MM.1S (cell line): Measurements from ENCODE around the gene TPT1.

Experiments
- DNase-seq: peaks from one replicate; pipeline ENCODE4 v3.0.0-alpha.2; 2015
- H2AFZ ChIP-seq: fragments of 300-600 bp; sonication (generic); 2 replicates; pipeline ENCODE4 v1.6.0; 2016; ENCODE audit warnings: antibody characterized with exemption, low read length
- H3F3A ChIP-seq: fragments of 300-600 bp; sonication (generic); 2 replicates; pipeline ENCODE4 v1.6.1; 2016; ENCODE audit warnings: mild to moderate bottlenecking, antibody characterized with exemption, low read length, moderate library complexity, mixed read lengths; ENCODE audit not compliant: insufficient read depth
- H3K27ac ChIP-seq: fragments of 300-600 bp; sonication (generic); 2 replicates; pipeline ENCODE4 v1.5.1; 2016; ENCODE audit warnings: mild to moderate bottlenecking, low read length
- H3K27me3 ChIP-seq: fragments of 300-600 bp; sonication (generic); replicated peaks from 2 replicates; pipeline ENCODE4 v1.6.0; 2016; ENCODE audit warnings: low read length; ENCODE audit not compliant: insufficient read depth
- H3K36me3 ChIP-seq: fragments of 300-600 bp; sonication (generic); replicated peaks from 2 replicates; pipeline ENCODE4 v1.6.1; 2016; ENCODE audit warnings: mild to moderate bottlenecking, low read length, mixed read lengths; ENCODE audit not compliant: insufficient read depth
- H3K4me1 ChIP-seq: fragments of 300-600 bp; sonication (generic); 2 replicates; pipeline ENCODE4 v1.6.1; 2016; ENCODE audit warnings: low read length, mixed read lengths
- H3K4me2 ChIP-seq: fragments of 300-600 bp; sonication (generic); 2 replicates; pipeline ENCODE4 v1.6.0; 2016; ENCODE audit warnings: low read depth, low read length
- H3K4me3 ChIP-seq: fragments of 300-600 bp; sonication (generic); 2 replicates; pipeline ENCODE4 v1.5.1; 2016; ENCODE audit warnings: low read length, mixed read lengths
- H3K79me2 ChIP-seq: fragments of 300-600 bp; sonication (generic); 2 replicates; pipeline ENCODE4 v1.6.1; 2016; ENCODE audit warnings: mixed run types, low read length, mixed read lengths
- H3K9ac ChIP-seq: fragments of 300-600 bp; sonication (generic); 2 replicates; pipeline ENCODE4 v1.6.1; 2016; ENCODE audit warnings: low read length, mixed read lengths
- H3K9me2 ChIP-seq: fragments of 300-600 bp; sonication (generic); replicated peaks from 2 replicates; pipeline ENCODE4 v1.6.1; 2016; ENCODE audit warnings: mild to moderate bottlenecking, low read length, mixed read lengths; ENCODE audit not compliant: insufficient read depth
- H3K9me3 ChIP-seq: fragments of 300-600 bp; sonication (generic); replicated peaks from 2 replicates; pipeline ENCODE4 v1.6.1; 2016; ENCODE audit warnings: mild to moderate bottlenecking, low read length, mixed read lengths; ENCODE audit not compliant: insufficient read depth
- H4K20me1 ChIP-seq: fragments of 300-600 bp; sonication (generic); 2 replicates; pipeline ENCODE4 v1.6.1; 2016; ENCODE audit warnings: mild to moderate bottlenecking, low read length, moderate library complexity, mixed read lengths; ENCODE audit not compliant: insufficient read depth
- CTCF ChIP-seq: fragments of 300-600 bp; sonication (generic); IDR thresholded peaks from 2 replicates; pipeline ENCODE4 v1.5.1; 2016; ENCODE audit warnings: antibody characterized with exemption, low read length, mixed read lengths
- EZH2 ChIP-seq: fragments of 300-600 bp; sonication (generic); optimal IDR thresholded peaks from 2 replicates; pipeline ENCODE3; 2017; ENCODE audit warnings: low read depth, mild to moderate bottlenecking, antibody characterized with exemption, low read length, mixed read lengths
- EZH2phosphoT487 ChIP-seq: fragments of 300-600 bp; sonication (generic); IDR thresholded peaks from 2 replicates; pipeline ENCODE4 v1.6.1; 2018; ENCODE audit warnings: antibody characterized with exemption, low read length

Gene TPT1

DNA sequence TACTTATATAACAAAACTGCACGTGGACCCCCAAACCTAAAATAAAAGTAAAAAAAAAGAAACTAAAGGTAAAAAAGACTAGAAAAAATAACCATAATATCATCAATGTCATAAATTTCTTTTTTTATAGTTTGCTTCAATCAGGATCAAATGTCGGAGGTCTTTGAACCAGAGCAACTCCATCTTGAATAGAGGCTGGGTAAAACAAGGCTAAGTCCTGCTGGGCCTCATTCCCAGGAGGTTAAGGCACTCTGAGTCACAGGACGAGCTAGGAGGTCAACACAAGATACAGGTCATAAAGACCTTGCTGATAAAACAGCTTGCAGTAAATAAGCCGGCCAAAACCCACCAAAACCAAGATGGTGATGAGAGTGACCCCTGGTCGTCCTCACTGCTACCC lies 24.0 kb downstream of the TPT1 start:
- no peak overlapping the region for H3K27ac ChIP-seq
- DNase-seq, result no peak
- no peaks in the 10 kb centered on the region for H3K36me3 ChIP-seq
- no peaks in the 10 kb centered on the region for H3K9me3 ChIP-seq
- no peaks in the 10 kb centered on the region for H3F3A ChIP-seq
- H2AFZ ChIP-seq, result no peak overlapping the region
- H3K9me2 ChIP-seq, result no peaks in the 10 kb centered on the region
- no peaks in the 10 kb centered on the region for H3K27me3 ChIP-seq
- no peaks in the 10 kb centered on the region for H3K79me2 ChIP-seq
- TF ChIP-seq EZH2, result no peak
- TF ChIP-seq CTCF, result no peak
- TF ChIP-seq EZH2phosphoT487, result no peak
- H3K4me3 ChIP-seq, result no peak overlapping the region
- no peak overlapping the region for H3K4me2 ChIP-seq
- no peak overlapping the region for H3K9ac ChIP-seq
- H3K4me1 ChIP-seq, result no peaks in the 10 kb centered on the region
- no peaks in the 10 kb centered on the region for H4K20me1 ChIP-seq

GRCh38 chr13:45316338-45316737 lies 24.6 kb downstream of the TPT1 start:
- no peaks in the 10 kb centered on the region for H3K36me3 ChIP-seq
- H4K20me1 ChIP-seq, result no peaks in the 10 kb centered on the region
- H3K27me3 ChIP-seq, result no peaks in the 10 kb centered on the region
- no peak overlapping the region for H3K9ac ChIP-seq
- no peak overlapping the region for H3K4me3 ChIP-seq
- H3K9me3 ChIP-seq, result no peaks in the 10 kb centered on the region
- no peak overlapping the region for H3K27ac ChIP-seq
- no peaks in the 10 kb centered on the region for H3K4me1 ChIP-seq
- TF ChIP-seq CTCF (no peak), EZH2phosphoT487 (no peak), EZH2 (no peak)
- H3K9me2 ChIP-seq, result no peaks in the 10 kb centered on the region
- H3K79me2 ChIP-seq, result no peaks in the 10 kb centered on the region
- no peaks in the 10 kb centered on the region for H3F3A ChIP-seq
- no peak overlapping the region for H2AFZ ChIP-seq
- no peak for DNase-seq
- no peak overlapping the region for H3K4me2 ChIP-seq

DNA sequence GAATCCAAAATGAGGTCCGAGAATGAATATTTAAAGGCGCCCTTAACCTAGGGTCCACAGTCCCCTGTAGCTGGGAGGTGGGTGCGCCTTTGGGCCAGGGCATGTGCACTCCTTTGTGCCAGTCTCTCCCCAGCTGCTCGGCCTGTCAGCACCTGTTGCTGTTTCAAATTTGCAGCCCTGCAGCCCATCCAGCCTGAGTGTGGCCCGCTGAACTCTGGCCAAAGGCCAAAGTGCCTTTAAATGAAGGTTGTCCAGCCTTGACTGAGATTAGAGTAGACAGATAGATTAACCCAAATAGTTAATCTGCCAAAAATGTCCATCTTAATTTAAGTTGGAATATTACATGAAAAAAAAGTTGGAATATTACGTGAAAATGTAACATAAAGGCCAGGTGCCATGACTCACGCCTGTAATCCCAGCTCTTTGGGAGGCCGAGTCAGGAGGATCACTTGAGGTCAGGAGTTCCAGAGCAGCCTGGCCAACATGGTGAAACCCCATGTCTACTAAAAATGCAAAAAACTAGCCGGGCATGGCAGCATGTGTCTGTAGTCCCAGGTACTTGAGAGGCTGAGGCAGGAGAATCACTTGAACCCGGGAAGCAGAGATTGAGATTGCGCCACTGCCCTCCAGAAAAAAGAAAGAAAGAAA lies 25.3 kb downstream of the TPT1 start:
- Histone ChIP-seq H3K9ac (no peak overlapping the region), H3K27ac (no peak overlapping the region), H3K4me3 (no peak overlapping the region), H3K4me2 (no peak overlapping the region), H3K36me3 (no peaks in the 10 kb centered on the region), H3F3A (no peaks in the 10 kb centered on the region), H3K4me1 (0 out of 2 replicates have a peak, but pooled peaks cover 3% of the 10 kb centered on the region), H3K27me3 (no peaks in the 10 kb centered on the region), H3K9me2 (no peaks in the 10 kb centered on the region), H2AFZ (no peak overlapping the region), H4K20me1 (no peaks in the 10 kb centered on the region), H3K79me2 (no peaks in the 10 kb centered on the region), H3K9me3 (no peaks in the 10 kb centered on the region)
- DNase-seq, result no peak
- TF ChIP-seq CTCF (no peak), EZH2phosphoT487 (no peak)
